Right lobe of liver (tissue), 4 donors: Measurements from ENCODE around the gene CCNG1.

Source experiments
- POLR2A ChIP-seq: fragments of 450-650 bp; IDR thresholded peaks from one replicate; pipeline ENCODE4 v1.6.1; 2017; ENCODE audit warnings: antibody characterized with exemption, mild to moderate bottlenecking
- TF ChIP-seq, protein P1 (sequence below), 4 donors: fragments of 200-600 bp in 3 of 4; fragments of 450-650 bp in 1 of 4; IDR thresholded peaks; one replicate each; pipeline versions ENCODE4 v1.5.1 to v1.8.0; 2016 to 2022; ENCODE audit warnings: antibody characterized with exemption in 4 of 4, mild to moderate bottlenecking in 2 of 4
- donor health status: DM: no; HTN: no; CAD: no.
- donor health status: DM: no; HTN: no; CAD: no.
- donor health status: DM: no; HTN: yes; CAD: no.

DNA sequence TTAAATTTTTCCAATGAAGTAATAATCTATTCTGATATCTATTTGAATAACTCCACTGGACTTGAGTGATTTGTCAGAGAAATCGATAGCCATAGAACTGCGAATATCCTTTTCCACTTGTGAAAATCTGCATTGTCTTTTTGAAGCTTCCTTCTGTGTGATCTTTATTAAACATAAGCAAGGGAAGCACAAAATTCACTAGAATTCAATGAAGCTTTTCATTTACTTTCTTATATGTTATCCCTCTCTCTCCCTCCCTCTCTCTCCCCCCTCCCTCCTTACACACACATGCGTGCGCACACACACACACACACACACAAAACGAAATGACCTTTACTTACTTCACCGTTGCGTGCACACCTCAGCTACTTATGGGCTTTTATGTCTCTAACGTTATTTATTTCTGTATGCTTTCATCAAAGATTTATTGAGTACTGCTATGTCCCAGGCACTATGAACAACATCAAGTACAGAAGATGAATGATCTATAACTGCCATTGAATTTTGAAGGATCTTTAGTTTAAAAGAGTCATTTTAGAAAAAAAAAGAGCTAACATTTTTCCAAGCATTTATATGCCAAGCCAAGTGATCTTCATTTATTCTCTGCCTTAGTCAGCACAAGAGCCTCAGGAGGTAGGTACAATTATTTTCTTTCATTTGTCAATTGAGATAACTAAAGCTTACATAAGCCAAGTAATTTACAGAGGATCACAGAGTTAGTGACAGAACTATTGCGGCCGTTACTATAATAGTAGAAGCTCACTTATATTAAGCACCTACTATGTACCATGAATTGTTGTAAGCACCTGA is 32.8 kb upstream of the CCNG1 start:
- TF ChIP-seq, protein P1, sequence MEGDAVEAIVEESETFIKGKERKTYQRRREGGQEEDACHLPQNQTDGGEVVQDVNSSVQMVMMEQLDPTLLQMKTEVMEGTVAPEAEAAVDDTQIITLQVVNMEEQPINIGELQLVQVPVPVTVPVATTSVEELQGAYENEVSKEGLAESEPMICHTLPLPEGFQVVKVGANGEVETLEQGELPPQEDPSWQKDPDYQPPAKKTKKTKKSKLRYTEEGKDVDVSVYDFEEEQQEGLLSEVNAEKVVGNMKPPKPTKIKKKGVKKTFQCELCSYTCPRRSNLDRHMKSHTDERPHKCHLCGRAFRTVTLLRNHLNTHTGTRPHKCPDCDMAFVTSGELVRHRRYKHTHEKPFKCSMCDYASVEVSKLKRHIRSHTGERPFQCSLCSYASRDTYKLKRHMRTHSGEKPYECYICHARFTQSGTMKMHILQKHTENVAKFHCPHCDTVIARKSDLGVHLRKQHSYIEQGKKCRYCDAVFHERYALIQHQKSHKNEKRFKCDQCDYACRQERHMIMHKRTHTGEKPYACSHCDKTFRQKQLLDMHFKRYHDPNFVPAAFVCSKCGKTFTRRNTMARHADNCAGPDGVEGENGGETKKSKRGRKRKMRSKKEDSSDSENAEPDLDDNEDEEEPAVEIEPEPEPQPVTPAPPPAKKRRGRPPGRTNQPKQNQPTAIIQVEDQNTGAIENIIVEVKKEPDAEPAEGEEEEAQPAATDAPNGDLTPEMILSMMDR (IDR thresholded peaks at IDR 0.05) = no peak
- TF ChIP-seq POLR2A = no peak
